Smooth muscle cell (in vitro differentiated cells): Measurements from ENCODE around the gene PAMR1. TPM values are rescaled to one million over a fixed set of nuclear protein-coding genes. Genes with fewer than 3 reads are reported as not detected.

ENCODE experiments used
- DNase-seq: peaks from one replicate; lab custom pipeline; 2025; ENCODE audit not compliant: unreplicated experiment; lab: John Stamatoyannopoulos, UW
- H2AFZ ChIP-seq: fragments of 200-600 bp; sonication (generic); 2 replicates; pipeline ENCODE4 v1.6.0; 2016; ENCODE audit warnings: antibody characterized with exemption, low read depth, mild to moderate bottlenecking
- H3F3A ChIP-seq: fragments of 200-600 bp; sonication (generic); 2 replicates; pipeline ENCODE4 v1.6.0; 2017; ENCODE audit warnings: antibody characterized with exemption, low read depth
- H3K27ac ChIP-seq: fragments of 200-600 bp; sonication (generic); 2 replicates; pipeline ENCODE4 v1.5.1; 2016; ENCODE audit warnings: low read depth, mild to moderate bottlenecking
- H3K27me3 ChIP-seq: fragments of 200-600 bp; sonication (generic); 2 replicates; pipeline ENCODE4 v1.6.1; 2016; ENCODE audit warnings: low read depth, mild to moderate bottlenecking
- H3K36me3 ChIP-seq: fragments of 200-600 bp; sonication (generic); 2 replicates; pipeline ENCODE4 v1.5.1; 2016; ENCODE audit warnings: low read depth
- H3K4me1 ChIP-seq: fragments of 200-600 bp; sonication (generic); 2 replicates; pipeline ENCODE4 v1.5.1; 2016; ENCODE audit warnings: low read depth
- H3K4me2 ChIP-seq: fragments of 200-600 bp; sonication (generic); 2 replicates; pipeline ENCODE4 v1.6.0; 2016; ENCODE audit warnings: mild to moderate bottlenecking
- H3K4me3 ChIP-seq: fragments of 200-600 bp; sonication (generic); 2 replicates; pipeline ENCODE4 v1.5.1; 2016; ENCODE audit warnings: mild to moderate bottlenecking
- H3K79me2 ChIP-seq: fragments of 200-600 bp; sonication (generic); 2 replicates; pipeline ENCODE4 v1.6.0; 2016; ENCODE audit warnings: low read depth, mild to moderate bottlenecking
- H3K9ac ChIP-seq: fragments of 200-600 bp; sonication (generic); 2 replicates; pipeline ENCODE4 v1.6.0; 2016; ENCODE audit warnings: low read depth
- H3K9me3 ChIP-seq: fragments of 200-600 bp; sonication (generic); replicated peaks from 2 replicates; pipeline ENCODE4 v1.5.1; 2016; ENCODE audit warnings: low read depth
- H4K20me1 ChIP-seq: fragments of 200-600 bp; sonication (generic); 2 replicates; pipeline ENCODE4 v1.6.0; 2016; ENCODE audit warnings: low read depth
- CTCF ChIP-seq: fragments of 200-600 bp; sonication (generic); IDR thresholded peaks from 2 replicates; pipeline ENCODE4 v1.5.1; 2017; ENCODE audit warnings: borderline replicate concordance, mild to moderate bottlenecking, antibody characterized with exemption; ENCODE audit not compliant: insufficient read depth, poor library complexity, severe bottlenecking
- WGBS: methylation state at CpG from one replicate; pipeline ENCODE4 v1.1.7; 2016; ENCODE audit warnings: low lambda C conversion rate; 5-methylcytosine and 5-hydroxymethylcytosine counted together
- polyA plus RNA-seq: library from polyadenylated mRNA; unstranded; fragments of >200 nt; fragmentation: Nextera tagmentation; extraction: Ambion mirVana; gene quantifications from 2 replicates; pipeline ENCODE4 v1.2.1, GENCODE V29; 2016
- total RNA-seq: library from RNA; depleted of rRNA; stranded (reverse); fragments of >200 nt; gene quantifications from 2 replicates; pipeline ENCODE4 v1.2.3, GENCODE V29; 2014

Gene PAMR1
- total and polyA plus RNA-seq, 2 experiments from 2014 or later: 87.7 to 128 TPM

GRCh38 chr11:35415487-35415886 lies 109.9 kb downstream of the PAMR1 start:
- Histone ChIP-seq H3K4me2 (no peak overlapping the region), H3K27me3 (peaks cover 73% of the 10 kb centered on the region), H3K4me1 (peaks cover 27% of the 10 kb centered on the region), H3F3A (no peaks in the 10 kb centered on the region), H3K9me3 (no peaks in the 10 kb centered on the region), H3K27ac (no peak overlapping the region), H2AFZ (no peak overlapping the region), H3K9ac (no peak overlapping the region), H3K36me3 (no peaks in the 10 kb centered on the region), H3K4me3 (no peak overlapping the region), H3K79me2 (no peaks in the 10 kb centered on the region), H4K20me1 (peaks cover 2% of the 10 kb centered on the region)
- TF ChIP-seq CTCF: no peak
- DNase-seq: no peak
- 93% methylated on average over 2 of the region's 2 CpGs for WGBS

- no peaks in the 10 kb centered on the region for H3K9me3 ChIP-seq
- H3K36me3 ChIP-seq: no peaks in the 10 kb centered on the region
- H3K4me2 ChIP-seq: no peak overlapping the region
- no peaks in the 10 kb centered on the region for H3F3A ChIP-seq
- no peaks in the 10 kb centered on the region for H4K20me1 ChIP-seq
- no peak for DNase-seq
- no peak overlapping the region for H3K9ac ChIP-seq
- peaks cover 21% of the 10 kb centered on the region for H3K4me1 ChIP-seq
- WGBS: 47% methylated on average over 2 of the region's 2 CpGs
- no peak overlapping the region for H3K4me3 ChIP-seq
- no peaks in the 10 kb centered on the region for H3K79me2 ChIP-seq
- TF ChIP-seq CTCF: no peak
- H3K27ac ChIP-seq: no peak overlapping the region
- H3K27me3 ChIP-seq: peaks cover 66% of the 10 kb centered on the region
- H2AFZ ChIP-seq: no peak overlapping the region
Observed at GRCh38 chr11:35414776-35415175, 110.6 kb downstream of the PAMR1 start.

- H3K4me1 ChIP-seq: peaks cover 17% of the 10 kb centered on the region
- H3K27me3 ChIP-seq: peaks cover 61% of the 10 kb centered on the region
- no peak for TF ChIP-seq CTCF
- H3K4me2 ChIP-seq: no peak overlapping the region
- 86% methylated on average over 6 of the region's 6 CpGs for WGBS
- H3K4me3 ChIP-seq: no peak overlapping the region
- H3K9ac ChIP-seq: no peak overlapping the region
- no peak for DNase-seq
- no peaks in the 10 kb centered on the region for H3K9me3 ChIP-seq
- H4K20me1 ChIP-seq: no peaks in the 10 kb centered on the region
- H3K27ac ChIP-seq: no peak overlapping the region
- H3F3A ChIP-seq: no peaks in the 10 kb centered on the region
- no peaks in the 10 kb centered on the region for H3K79me2 ChIP-seq
- no peaks in the 10 kb centered on the region for H3K36me3 ChIP-seq
- H2AFZ ChIP-seq: no peak overlapping the region
Observed at GRCh38 chr11:35414311-35414710, 111.1 kb downstream of the PAMR1 start.

GRCh38 chr11:35413598-35413997 lies 111.8 kb downstream of the PAMR1 start:
- no peak overlapping the region for H3K9ac ChIP-seq
- peaks cover 10% of the 10 kb centered on the region for H3K4me1 ChIP-seq
- DNase-seq: no peak
- H3K4me2 ChIP-seq: no peak overlapping the region
- H3K36me3 ChIP-seq: no peaks in the 10 kb centered on the region
- no peaks in the 10 kb centered on the region for H4K20me1 ChIP-seq
- no peaks in the 10 kb centered on the region for H3K9me3 ChIP-seq
- no peak for TF ChIP-seq CTCF
- H2AFZ ChIP-seq: no peak overlapping the region
- 77% methylated on average over 3 of the region's 3 CpGs for WGBS
- H3K27ac ChIP-seq: no peak overlapping the region
- H3K27me3 ChIP-seq: peaks cover 54% of the 10 kb centered on the region
- no peaks in the 10 kb centered on the region for H3F3A ChIP-seq
- H3K79me2 ChIP-seq: no peaks in the 10 kb centered on the region
- H3K4me3 ChIP-seq: no peak overlapping the region
